DMS114 treated with DMSO at 0.1 percent for 48 hours (cell line): ENCODE results near the gene XAGE2.

ENCODE experiments used
- DNase-seq: peaks from one replicate; lab custom pipeline; 2025; ENCODE audit not compliant: unreplicated experiment; lab: John Stamatoyannopoulos, UW

Gene XAGE2

GRCh38 chrX:52422884-52423283 is 54.1 kb downstream of the XAGE2 start:
- DNase-seq: no peak

- no peak for DNase-seq
Observed at GRCh38 chrX:52424656-52425055, 55.8 kb downstream of the XAGE2 start.
